HAP-1 (cell line): Measurements from ENCODE around the gene TTC28.
"Not testable (repeated sequence)": the region's sequence is repeated elsewhere in the genome, so short reads cannot be mapped to it uniquely, and the experiment has no call there.

Experiments
- DNase-seq, 2 experiments: peaks; one replicate each; pipeline ENCODE4 v3.0.0-alpha.2; 2016 to 2020; ENCODE audit warnings: low spot score in 2 of 2
- H3K27me3 ChIP-seq: fragments of 250-450 bp; sonication (Bioruptor Pico); 2 replicates; pipeline ENCODE4 v1.5.1; 2020; ENCODE audit warnings: low read depth, mild to moderate bottlenecking, moderate library complexity
- H3K36me3 ChIP-seq: fragments of 250-450 bp; sonication (Bioruptor Pico); replicated peaks from 2 replicates; pipeline ENCODE4 v1.5.1; 2020; ENCODE audit warnings: mild to moderate bottlenecking
- H3K4me1 ChIP-seq: fragments of 250-450 bp; sonication (Bioruptor Pico); 2 replicates; pipeline ENCODE4 v1.5.1; 2020; ENCODE audit warnings: mild to moderate bottlenecking
- H3K4me3 ChIP-seq: fragments of 250-450 bp; sonication (Bioruptor Pico); 2 replicates; pipeline ENCODE4 v1.5.1; 2020; ENCODE audit warnings: mild to moderate bottlenecking, moderate library complexity
- H3K9me3 ChIP-seq: fragments of 250-450 bp; sonication (Bioruptor Pico); 2 replicates; pipeline ENCODE4 v1.5.1; 2020; ENCODE audit warnings: mild to moderate bottlenecking, moderate library complexity
- in situ Hi-C: fragments of 300-500 bp; cut with MboI; formaldehyde crosslinking; loops from 3 replicates; pipeline ENCODE4 v1.14.3; 2020; ENCODE audit warnings: low sequenced_read_pairs, inconsistent platforms, mixed read lengths

TTC28 gene

DNA sequence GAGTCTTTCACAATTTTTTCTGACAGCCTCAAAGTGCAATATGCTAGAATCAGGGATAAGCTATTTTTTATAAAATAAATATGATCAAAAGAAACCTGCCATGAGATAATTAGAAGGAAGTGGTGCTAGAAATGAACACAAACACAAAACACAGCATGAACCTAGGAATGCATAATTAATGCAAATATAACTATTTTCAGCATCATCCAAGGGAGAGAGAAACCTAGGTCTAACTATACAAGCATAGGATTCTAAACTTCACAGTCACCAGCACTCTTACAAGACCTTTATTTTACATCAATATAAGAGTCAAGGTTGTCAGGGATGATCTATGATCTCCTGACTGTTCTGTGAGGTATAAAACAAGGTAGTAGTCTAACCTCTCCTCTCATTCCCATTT lies 29.2 kb downstream of the TTC28 start:
- H3K4me1 ChIP-seq: peaks cover 13% of the 10 kb centered on the region
- no peaks in the 10 kb centered on the region for H3K9me3 ChIP-seq
- H3K36me3 ChIP-seq: no peaks in the 10 kb centered on the region
- in situ Hi-C loops: no loop called here
- H3K4me3 ChIP-seq: no peak overlapping the region
- no peak for DNase-seq
- H3K27me3 ChIP-seq: no peaks in the 10 kb centered on the region

- Histone ChIP-seq H3K27me3 (no peaks in the 10 kb centered on the region), H3K4me1 (peaks cover 13% of the 10 kb centered on the region), H3K36me3 (no peaks in the 10 kb centered on the region), H3K4me3 (no peak overlapping the region), H3K9me3 (no peaks in the 10 kb centered on the region)
- in situ Hi-C loops: no loop called here
- no peak for DNase-seq
These were observed 30.8 kb downstream of the TTC28 start for GRCh38 chr22:28648792-28649191.

GRCh38 chr22:28647216-28647615 lies 32.4 kb downstream of the TTC28 start:
- Histone ChIP-seq H3K4me1 (peaks cover 13% of the 10 kb centered on the region), H3K9me3 (no peaks in the 10 kb centered on the region), H3K4me3 (no peak overlapping the region), H3K27me3 (no peaks in the 10 kb centered on the region), H3K36me3 (no peaks in the 10 kb centered on the region)
- in situ Hi-C loops: no loop called here
- no peak for DNase-seq

DNA sequence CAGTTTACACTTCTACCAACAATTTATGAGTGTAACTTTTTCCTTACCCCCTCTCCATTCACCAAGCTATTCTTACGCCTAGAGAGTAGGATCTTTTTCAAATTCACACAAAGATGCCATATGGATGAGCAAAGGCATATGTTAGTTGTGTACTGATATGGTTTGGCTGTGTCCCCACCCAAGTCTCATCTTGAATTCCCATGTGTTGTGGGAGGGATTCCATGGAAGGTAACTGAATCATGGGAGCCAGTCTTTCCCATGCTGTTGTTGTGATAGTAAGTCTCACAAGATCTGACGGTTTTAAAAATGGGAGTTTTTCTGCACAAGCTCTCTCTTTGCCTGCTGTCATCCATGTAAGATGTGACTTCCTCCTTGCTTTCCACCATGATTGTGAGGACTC lies 40.3 kb downstream of the TTC28 start:
- no peak for DNase-seq
- no peaks in the 10 kb centered on the region for H3K27me3 ChIP-seq
- no peak overlapping the region for H3K4me3 ChIP-seq
- H3K9me3 ChIP-seq: no peaks in the 10 kb centered on the region
- in situ Hi-C loops: no loop called here
- no peaks in the 10 kb centered on the region; the same call in 1 of the 2 replicates for H3K4me1 ChIP-seq
- no peaks in the 10 kb centered on the region for H3K36me3 ChIP-seq

DNA sequence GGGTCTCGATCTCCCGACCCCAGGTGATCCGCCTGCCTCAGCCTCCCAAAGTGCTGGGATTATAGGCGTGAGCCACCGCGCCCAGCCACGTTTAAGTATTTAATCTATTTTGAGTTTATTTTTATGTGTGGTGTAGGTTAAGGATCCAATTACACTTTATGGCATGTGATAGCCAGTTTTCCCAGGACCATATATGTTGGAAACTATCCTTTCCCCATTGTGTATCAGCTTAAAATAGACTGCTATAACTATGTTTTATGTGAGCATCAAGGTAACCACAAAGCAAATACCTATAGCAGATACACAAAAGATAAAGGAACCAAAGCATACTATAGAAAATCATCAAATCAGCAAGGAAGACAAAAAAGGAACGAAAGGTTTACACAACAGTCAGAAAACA lies 42.4 kb downstream of the TTC28 start:
- H3K4me3 ChIP-seq: no peak overlapping the region

DNA sequence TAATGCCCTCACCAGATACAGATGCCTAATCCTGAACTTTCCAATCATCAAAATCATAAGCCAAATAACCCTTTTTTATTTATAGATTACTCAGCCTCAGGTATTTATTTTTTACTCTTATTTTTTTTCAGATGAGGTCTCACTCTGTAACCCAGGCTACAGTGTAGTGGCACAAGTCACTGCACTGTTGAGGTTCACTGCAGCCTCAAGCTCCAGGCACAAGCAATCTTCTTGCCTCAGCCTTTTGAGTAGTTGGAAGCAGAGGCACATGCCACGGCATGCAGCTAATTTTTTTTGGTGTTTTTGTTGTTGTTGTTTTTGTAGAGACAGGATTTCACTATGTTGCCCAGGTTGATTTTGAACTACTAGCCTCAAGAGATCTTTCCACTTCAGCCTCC lies 49.5 kb downstream of the TTC28 start:
- in situ Hi-C loops: no loop called here
- no peak overlapping the region for H3K4me3 ChIP-seq
- H3K9me3 ChIP-seq: no peaks in the 10 kb centered on the region
- no peaks in the 10 kb centered on the region for H3K27me3 ChIP-seq
- no peaks in the 10 kb centered on the region for H3K36me3 ChIP-seq
- H3K4me1 ChIP-seq: peaks cover 11% of the 10 kb centered on the region
- DNase-seq: no peak

More for the DNA sequence above, 42.4 kb downstream of the TTC28 start:
- H3K4me1 ChIP-seq: no peaks in the 10 kb centered on the region; the same call in 1 of the 2 replicates
- no peaks in the 10 kb centered on the region for H3K9me3 ChIP-seq
- in situ Hi-C loops: no loop called here
- no peak for DNase-seq
- no peaks in the 10 kb centered on the region for H3K27me3 ChIP-seq
- no peaks in the 10 kb centered on the region for H3K36me3 ChIP-seq

- Histone ChIP-seq H3K36me3 (no peaks in the 10 kb centered on the region), H3K27me3 (no peaks in the 10 kb centered on the region), H3K4me1 (peaks cover 11% of the 10 kb centered on the region), H3K4me3 (peak overlapping the region; percentile 17), H3K9me3 (no peaks in the 10 kb centered on the region)
- peak; percentile 68 to 73 for DNase-seq
- in situ Hi-C loops: no loop called here
These were observed 50.0 kb downstream of the TTC28 start for GRCh38 chr22:28629420-28630176.

- peak overlapping the region; percentile 17 for H3K4me3 ChIP-seq
- in situ Hi-C loops: no loop called here
- DNase-seq: no peak
These were observed 50.9 kb downstream of the TTC28 start for GRCh38 chr22:28628766-28629165.

GRCh38 chr22:28627791-28628190 lies 51.8 kb downstream of the TTC28 start:
- H3K4me1 ChIP-seq: peaks cover 11% of the 10 kb centered on the region
- no peak for DNase-seq
- in situ Hi-C loops: no loop called here
- H3K4me3 ChIP-seq: no peak overlapping the region
- no peaks in the 10 kb centered on the region for H3K36me3 ChIP-seq
- H3K27me3 ChIP-seq: no peaks in the 10 kb centered on the region
- no peaks in the 10 kb centered on the region for H3K9me3 ChIP-seq

More at GRCh38 chr22:28628766-28629165, 50.9 kb downstream of the TTC28 start:
- no peaks in the 10 kb centered on the region for H3K36me3 ChIP-seq
- H3K4me1 ChIP-seq: peaks cover 11% of the 10 kb centered on the region
- no peaks in the 10 kb centered on the region for H3K9me3 ChIP-seq
- no peaks in the 10 kb centered on the region for H3K27me3 ChIP-seq

DNA sequence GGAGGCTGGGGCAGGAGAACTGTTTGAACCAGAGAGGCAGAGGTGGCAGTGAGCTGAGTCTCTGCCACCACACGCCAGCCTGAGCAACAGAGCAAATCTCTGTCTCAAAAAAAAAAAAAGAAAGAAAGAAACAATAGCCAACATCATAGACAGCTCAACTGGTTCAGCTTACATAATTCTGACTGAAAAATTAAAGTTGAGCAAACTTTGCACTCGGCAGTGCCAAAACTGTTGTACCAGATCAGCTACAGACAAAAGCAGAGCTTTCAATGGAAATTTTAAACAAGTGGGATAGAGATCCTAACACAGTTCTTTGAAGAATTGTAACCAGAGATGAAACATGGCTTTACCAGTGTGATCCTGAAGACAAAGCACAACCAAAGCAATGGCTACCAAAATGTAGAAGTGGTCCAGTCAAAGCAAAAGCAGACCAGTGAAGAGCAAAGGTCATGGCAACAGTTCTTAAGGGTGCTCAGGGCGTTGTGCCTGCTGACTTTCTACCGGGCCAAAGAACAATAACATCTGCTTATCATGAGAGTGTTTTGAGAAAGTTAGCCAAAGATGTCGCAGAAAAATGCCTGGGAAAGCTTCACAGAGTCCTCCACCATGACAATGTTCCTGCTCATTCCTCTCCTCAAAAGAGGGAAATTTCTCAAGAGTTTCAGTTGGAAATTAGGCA lies 59.3 kb downstream of the TTC28 start:
- in situ Hi-C loops: loop anchor here (25.0 kb wide), 1 partner anchor 417 kb away; no protein-coding TSS in a partner anchor
- Histone ChIP-seq H3K27me3 (no peaks in the 10 kb centered on the region), H3K4me1 (peaks cover 13% of the 10 kb centered on the region), H3K9me3 (no peaks in the 10 kb centered on the region), H3K36me3 (no peaks in the 10 kb centered on the region), H3K4me3 (no peak overlapping the region)
- DNase-seq: no peak

- in situ Hi-C loops: loop anchor here (25.0 kb wide), 1 partner anchor 418 kb away; no protein-coding TSS in a partner anchor
- no peak overlapping the region for H3K4me3 ChIP-seq
- no peak for DNase-seq
- no peaks in the 10 kb centered on the region for H3K27me3 ChIP-seq
- H3K36me3 ChIP-seq: no peaks in the 10 kb centered on the region
- H3K4me1 ChIP-seq: peaks cover 13% of the 10 kb centered on the region
- no peaks in the 10 kb centered on the region for H3K9me3 ChIP-seq
These were observed 60.4 kb downstream of the TTC28 start for GRCh38 chr22:28619236-28619635.

- in situ Hi-C loops: loop anchor here (25.0 kb wide), 1 partner anchor 422 kb away; no protein-coding TSS in a partner anchor
- not testable (repeated sequence) for H3K9me3 ChIP-seq, DNase-seq, H3K27me3 ChIP-seq, H3K4me3 ChIP-seq, H3K36me3 ChIP-seq
- peaks cover 13% of the 10 kb centered on the region for H3K4me1 ChIP-seq
These were observed 64.2 kb downstream of the TTC28 start for GRCh38 chr22:28615423-28615822.

DNA sequence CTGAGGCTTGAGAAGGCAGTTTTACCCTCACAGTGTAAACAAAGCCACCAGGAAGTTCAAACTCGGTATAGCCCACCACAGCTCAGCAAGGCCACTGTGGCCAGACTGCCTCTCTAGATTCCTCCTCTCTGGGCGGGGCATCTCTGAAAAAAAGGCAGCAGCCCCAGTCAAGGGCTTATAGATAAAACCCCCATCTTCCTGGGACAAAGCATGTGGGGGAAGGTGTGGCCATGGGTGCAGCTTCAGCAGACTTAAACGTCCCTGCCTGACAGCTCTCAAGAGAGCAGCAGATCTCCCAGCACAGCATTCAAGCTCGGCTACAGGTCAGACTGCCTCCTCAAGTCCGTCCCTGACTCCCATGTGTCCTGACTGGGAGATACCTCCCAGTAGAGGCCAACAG lies 69.7 kb downstream of the TTC28 start:
- peak in 1 of 2 experiments; percentile 32 for DNase-seq
- Histone ChIP-seq H3K4me3 (no peak overlapping the region), H3K36me3 (no peaks in the 10 kb centered on the region), H3K27me3 (no peaks in the 10 kb centered on the region), H3K4me1 (0 out of 2 replicates have a peak, but pooled peaks cover 2% of the 10 kb centered on the region), H3K9me3 (no peaks in the 10 kb centered on the region)
- in situ Hi-C loops: loop anchor here (25.0 kb wide), 1 partner anchor 427 kb away; no protein-coding TSS in a partner anchor

DNA sequence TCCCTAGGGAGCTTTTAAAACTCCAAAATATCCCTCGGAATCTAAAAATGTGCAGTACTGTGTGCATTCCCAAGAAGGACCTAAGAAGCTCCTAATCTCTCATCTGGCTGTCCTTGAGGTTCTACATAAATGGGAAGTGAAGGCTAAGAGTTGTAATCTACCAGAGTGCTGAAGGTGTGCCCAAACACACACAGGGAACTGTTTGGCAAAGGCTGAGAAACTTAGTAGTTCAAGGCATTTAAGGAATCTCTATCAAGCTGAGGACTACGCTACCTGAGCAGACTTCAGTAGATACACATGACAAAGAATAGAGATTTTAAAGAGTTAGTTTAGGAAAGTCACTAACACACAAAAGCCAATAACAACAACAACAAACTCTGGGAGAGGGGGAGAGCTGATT lies 71.1 kb downstream of the TTC28 start:
- in situ Hi-C loops: loop anchor here (25.0 kb wide), 1 partner anchor 429 kb away; no protein-coding TSS in a partner anchor
- H3K36me3 ChIP-seq: no peaks in the 10 kb centered on the region
- no peak for DNase-seq
- H3K27me3 ChIP-seq: no peaks in the 10 kb centered on the region
- H3K4me1 ChIP-seq: 0 out of 2 replicates have a peak, but pooled peaks cover 2% of the 10 kb centered on the region
- H3K9me3 ChIP-seq: no peaks in the 10 kb centered on the region
- H3K4me3 ChIP-seq: no peak overlapping the region
